T-helper 22 cell (primary cell): ENCODE measurements around the gene MACROD2.
"Not testable (repeated sequence)": the region's sequence is repeated elsewhere in the genome, so short reads cannot be mapped to it uniquely, and the experiment has no call there.

Source experiments
- DNase-seq: peaks from one replicate; pipeline ENCODE4 v3.0.0-alpha.2; 2020; ENCODE audit warnings: low read depth

MACROD2 gene

DNA sequence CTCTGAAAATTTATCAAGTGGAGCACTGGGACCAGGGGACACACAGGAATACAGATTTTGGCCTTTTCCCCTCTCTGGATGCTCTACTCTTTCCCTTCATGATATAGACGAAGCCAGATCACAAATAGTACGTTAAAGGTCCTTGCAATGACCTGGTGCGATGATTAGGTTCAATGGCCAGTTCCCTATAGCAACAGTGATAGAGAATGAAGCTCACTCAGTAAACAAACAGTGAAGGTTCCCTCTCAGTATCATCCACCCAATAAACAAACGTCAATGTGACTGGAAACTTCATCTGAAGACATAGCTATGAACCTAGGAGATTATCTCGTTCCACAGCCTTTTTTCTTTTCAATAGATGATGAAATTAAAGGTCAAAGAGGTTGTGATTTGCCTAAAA lies 1981.7 kb downstream of the MACROD2 start:
- DNase-seq, result no peak

DNA sequence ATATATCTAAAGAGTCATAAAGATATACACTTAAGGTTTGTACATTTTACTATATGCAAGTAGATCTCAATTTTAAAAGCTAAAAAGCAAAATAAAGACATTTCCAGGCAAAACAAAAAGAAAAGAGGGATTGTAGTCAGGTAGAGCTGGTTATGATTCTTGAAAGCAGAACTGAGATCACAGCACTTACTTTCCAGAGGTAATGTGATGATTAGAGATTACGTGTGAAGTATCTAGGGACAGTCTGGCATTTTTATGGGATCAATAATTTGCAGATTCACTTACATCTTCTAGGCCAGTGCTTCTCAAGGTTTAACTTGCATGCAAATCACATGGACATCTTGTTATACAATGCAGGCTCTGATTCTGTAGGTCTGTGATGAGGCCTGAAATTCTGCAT lies 1982.4 kb downstream of the MACROD2 start:
- no peak for DNase-seq

DNA sequence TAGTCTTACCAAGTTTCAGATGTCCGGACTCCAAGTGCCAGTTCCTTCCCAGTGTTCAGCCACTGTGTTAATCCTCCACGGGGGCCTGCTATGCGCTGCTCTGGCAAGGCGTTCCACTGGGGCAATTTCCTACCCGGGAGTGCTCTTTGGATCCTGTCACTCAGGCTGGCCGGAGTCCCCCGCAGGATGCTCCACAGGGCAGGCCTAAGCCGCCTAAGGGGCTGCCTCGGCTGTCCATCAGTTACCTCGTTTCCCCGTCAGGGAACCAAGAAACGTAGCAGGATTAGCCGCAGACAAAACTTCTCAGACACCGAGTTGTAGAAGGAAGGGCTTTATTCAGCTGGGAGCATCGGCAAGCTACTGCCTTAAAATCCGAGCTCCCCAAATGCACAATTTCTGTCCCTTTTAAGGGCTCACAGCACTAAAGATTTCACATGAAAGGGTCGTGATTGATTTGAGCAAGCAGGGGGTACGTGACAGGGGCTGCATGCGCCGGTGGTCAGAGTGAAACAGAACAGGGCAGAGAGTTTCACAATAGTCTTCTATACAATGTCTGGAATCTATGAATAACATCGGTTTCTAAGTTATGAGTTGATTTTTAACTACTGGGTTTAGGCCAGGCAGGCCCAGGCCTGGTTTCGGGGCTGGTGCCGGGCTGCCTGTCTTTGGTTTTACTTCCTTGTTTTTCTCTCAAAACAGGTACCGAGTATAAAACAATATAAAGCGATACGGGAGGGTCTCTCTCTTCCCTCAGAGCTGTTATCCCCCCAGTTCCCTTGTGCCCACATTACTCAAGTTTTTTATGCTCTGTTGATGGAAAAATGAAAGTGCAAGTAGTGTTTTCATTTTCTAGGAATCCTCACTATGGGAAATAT lies 1990.4 kb downstream of the MACROD2 start:
- not testable (repeated sequence) for DNase-seq

DNA sequence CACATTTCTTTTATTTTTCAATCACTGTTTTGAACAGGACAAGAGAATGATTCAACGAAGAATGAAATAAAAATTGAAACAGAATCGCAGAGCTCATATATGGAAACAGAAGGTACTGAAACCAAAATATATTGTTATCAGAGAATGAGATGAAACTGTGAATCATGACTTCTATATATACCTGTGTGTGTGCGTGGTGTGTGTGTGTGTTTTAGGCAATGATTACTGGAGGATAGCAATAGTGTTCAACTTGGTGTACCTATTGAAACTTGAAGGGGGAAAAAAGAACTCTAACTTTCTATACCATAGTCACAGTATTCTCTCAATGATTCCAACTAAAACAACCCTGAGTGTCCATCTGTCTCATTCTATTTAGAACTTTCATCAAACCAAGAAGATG lies 1991.4 kb downstream of the MACROD2 start:
- DNase-seq, result no peak

DNA sequence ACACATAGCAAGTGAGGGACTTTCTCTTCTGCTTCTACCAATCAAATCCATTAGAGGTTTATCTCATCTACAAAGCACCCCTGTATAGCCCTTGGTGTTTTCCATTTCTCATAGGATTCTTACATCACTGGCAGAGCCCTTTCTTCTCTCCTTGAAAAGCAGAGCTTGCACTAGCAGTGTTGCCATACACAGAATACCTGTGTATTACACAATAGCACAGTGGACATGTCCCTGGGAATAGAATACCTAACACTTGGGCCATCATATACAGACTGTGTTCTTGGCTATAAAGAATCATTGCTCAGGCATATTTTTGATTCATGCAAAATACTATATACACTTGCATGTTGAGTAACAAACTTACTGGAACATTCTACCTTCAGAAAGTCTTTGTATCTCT lies 1996.0 kb downstream of the MACROD2 start:
- DNase-seq, result no peak

DNA sequence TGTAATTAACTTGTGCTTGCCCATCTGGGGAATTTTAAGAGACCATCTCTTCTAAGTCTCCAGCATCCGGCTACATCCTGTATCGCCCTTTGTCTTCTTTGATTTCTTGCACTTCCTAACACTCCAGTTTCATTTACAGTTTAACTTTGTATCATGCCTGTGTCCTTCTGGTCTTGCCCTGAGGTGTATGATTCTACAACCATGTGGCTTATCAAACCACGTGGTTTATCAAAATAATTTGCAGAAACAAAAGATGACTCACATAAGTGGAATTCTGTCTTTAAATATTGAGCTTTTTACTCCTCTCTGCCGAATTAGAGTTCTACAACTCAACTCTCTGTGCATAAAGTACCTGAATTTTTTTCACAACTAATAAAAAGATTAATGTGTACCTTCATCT lies 1997.2 kb downstream of the MACROD2 start:
- no peak for DNase-seq

DNA sequence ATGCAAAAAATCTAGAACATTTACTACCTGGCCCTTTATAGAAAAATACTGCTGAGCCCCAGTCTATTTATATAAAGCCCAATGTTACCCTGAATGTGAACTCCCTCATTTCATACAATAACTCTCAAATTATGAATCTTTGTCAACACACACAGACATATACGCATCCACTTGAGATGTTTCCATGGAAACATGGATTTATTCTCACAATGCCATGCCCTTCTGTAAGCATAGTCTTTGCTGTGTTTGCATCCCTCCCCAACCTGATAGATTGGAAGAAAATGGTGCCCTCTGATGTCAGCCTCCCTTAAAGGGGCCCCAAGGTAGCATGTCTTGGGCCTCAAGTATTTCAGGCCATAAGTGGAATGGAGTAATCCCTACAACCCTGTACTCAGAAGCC lies 2004.8 kb downstream of the MACROD2 start:
- no peak for DNase-seq

DNA sequence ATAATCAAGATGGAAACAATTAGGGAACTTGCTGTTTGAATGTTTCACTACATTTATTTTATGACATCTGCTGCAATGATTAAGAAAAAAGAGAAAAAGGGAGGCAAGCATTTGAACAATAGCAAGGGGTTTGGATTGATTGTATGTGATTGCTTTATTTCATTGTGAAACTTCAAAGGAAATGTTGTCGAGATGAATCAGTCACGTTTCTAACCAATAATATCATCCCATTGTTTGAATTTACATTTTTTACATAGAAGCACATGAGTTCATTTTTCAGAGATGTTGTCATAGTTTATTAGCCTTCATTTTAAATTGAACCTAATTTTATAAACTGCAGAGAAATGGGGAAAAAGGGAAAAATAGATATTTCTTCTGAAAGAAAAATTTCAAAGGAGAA lies 2006.0 kb downstream of the MACROD2 start:
- DNase-seq, result no peak

DNA sequence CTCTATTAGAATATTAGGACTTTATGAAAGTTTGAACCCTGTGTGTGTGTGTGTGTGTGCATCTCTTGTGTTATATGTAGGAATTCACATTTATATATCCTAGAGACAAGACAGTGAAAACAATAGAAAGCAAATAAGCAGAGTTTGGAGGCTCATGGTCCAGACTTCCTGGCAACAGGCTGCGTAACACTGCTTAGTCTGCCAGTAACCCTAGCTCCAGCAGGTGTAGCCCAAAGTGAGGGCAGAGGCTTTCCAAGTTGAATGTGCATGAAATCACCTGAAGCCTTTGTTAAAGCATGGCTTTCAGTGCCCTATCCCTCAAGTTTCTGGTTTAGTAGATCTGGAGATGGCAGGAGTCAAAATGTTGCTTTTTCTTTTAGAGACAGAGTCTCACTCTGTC lies 2008.0 kb downstream of the MACROD2 start:
- no peak for DNase-seq

DNA sequence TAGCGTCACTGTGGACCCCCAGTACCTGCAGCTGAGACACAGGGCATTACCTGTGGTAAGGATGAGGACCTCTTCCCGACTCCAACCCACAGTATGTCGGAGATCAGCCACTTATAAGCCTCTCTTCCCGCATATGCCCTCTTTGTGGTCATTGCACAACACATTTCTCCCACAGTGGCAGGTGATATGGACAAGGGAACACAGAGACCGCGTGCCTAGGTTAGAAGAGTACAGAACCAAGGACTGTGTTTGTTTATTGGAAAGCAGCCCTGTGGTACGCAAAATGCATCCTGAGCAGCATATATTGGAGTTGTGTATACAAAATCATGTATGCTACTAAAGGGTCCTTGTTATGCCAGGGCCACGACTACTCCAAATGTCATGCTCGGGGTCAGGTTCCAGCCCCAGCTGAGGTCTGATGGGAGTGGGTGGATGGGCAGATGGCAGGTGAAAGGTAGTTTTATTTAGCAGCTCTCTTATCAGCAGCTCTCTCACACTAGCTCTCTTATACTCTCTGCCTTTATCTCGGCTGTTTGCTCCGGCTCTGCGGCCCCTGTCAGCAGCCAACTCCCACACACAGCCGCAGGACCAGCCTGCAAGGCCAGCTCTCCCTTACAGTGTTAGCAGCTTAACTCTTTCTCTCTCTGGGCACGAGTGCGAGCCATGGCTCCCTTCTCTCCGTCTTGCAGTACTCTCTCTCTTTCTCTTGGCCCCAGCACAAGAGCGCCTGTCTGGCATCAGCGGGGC lies 2009.0 kb downstream of the MACROD2 start:
- DNase-seq, result no peak

DNA sequence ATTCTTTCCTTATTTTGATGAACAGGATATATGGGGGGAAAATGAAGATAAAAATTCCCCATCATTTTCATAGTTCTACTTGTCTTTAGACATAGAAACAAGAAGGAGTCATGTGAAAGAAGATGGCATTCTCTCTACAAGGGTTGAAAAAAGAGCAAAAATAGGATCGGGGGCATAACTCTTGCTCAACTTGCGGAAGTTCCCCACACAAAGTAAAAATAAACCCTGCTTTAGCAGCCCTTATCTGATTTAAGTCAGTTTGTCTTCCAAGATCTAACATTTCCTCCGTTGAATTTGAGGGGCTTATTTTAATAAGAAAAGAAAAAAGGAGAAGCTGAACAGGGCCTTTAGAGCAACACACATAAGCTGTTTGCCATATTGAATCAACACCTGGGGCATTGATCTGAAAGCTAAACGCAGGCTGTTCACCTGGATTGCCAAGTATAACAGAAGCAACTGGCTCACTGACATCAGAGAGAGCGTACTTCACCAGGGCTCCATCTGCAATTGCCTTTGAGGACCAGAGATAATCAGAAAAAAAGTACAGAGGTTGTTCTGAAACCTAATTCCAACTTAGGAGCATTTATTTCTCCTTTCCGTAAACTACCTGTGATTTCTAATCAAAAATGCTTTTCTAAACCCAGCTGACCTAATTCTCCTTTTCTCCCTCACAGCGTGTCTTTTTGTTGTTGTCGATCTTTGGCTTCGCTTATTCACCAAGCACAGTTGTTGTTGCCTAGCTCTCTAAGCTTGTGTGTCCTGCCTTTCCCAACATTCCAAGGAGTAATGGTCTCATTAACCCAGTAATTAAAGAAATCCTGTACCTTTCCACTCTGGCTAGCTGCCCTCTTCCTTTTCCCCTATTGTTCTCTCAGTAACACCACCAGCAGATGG lies 2010.0 kb downstream of the MACROD2 start:
- DNase-seq, result no peak

DNA sequence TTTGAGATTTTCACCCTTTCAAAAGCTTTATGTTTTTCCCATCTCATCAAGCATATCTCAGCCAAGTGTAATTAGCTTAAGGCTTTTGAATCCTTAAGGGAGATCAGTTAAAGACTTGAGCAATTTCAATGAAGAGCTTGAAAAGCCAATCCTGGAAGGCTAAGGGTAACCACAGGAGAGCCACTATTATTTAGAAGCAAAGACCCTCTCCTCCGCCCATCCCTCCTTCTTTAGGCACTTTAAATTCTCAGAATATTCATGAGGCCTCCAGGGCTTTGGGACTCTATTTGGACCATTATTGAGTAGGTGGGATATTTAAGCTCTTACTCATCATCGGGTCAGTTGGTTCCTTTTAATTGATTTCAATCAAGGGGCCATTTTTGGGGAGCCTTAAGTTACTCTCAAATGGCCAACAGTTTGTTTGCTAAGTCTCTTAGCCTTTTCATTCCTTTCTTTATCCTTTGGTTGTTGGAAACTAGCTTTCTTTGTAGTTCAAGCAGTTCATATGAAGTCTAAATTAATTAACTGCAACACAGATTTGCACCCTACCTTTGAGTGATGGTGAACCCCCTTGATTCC lies 2010.7 kb downstream of the MACROD2 start:
- no peak for DNase-seq

DNA sequence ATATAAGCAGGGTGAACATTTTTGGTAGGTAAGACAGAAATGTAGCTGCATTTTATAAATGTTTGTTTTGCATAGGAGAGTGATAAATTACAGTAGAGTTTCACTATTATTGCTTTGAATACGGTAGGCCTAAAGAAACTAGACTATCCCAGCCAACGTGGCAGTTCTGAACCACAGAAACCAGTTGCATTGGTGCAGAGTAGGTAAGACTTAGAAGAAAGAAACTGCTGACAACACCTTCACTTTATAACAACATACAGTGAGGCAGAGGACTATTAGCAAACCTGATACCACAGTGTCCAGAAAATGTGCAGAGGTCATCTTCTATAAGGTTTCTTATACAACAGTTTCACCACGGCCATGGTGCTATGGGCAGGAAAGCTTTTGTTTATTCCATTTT lies 2011.8 kb downstream of the MACROD2 start:
- DNase-seq, result no peak

DNA sequence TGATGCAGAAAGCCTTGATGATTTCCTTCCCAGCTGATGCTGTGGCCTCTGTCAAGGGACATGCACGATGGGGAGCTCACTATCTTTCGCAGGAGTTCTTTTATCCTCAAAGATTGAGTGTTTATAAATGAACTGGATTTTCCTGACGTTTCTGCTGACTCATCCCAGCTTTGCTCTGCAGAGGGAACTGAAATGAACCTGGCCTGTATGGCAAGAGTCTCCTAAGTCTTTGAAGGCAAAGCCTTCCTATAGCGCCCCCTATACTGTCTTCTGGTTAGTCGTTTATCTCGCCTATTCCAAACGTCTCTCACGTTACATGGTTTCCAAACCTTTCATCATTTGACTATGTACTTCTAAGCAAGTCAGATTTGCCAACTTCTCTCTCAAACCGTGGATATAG lies 2012.6 kb downstream of the MACROD2 start:
- DNase-seq, result no peak

DNA sequence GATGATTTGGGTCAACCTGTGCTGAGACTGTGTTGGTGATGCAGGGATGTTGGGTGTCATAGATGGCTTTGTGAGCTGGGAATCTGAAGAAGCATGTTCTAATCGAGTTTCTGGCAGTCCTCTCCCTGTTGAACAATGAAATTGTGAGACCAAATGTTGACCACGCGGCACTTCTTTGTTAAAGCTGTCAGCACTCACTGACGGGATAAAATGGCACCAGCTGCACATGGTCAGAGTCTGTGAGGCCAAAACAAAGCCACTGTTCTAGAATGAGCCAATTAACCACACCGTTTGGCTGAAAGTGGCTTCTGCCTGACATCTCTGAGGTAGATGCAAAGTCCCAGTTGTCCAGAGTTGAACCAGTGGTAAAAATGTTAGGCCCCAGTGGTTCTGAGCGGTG lies 2015.7 kb downstream of the MACROD2 start:
- DNase-seq, result no peak

DNA sequence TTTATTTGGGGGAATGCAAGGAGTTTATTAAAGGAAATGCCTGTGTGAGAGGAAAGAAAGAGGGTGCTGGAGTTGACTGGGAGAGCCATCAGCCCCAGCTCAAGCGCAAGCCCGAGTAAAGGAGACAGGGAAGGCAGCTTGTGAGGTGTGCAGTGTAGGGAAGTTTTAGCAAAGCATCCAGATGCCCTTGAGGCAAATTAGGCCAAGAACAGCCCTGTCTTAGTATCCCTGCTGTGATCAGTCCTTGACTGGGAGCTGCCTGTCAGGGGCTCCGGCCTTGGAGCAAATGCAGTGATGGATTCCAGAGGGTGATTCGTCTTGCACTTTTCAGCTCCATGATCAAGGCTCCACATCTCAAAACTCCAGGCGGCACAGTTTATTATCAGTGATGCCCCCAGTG lies 2016.2 kb downstream of the MACROD2 start:
- no peak for DNase-seq

DNA sequence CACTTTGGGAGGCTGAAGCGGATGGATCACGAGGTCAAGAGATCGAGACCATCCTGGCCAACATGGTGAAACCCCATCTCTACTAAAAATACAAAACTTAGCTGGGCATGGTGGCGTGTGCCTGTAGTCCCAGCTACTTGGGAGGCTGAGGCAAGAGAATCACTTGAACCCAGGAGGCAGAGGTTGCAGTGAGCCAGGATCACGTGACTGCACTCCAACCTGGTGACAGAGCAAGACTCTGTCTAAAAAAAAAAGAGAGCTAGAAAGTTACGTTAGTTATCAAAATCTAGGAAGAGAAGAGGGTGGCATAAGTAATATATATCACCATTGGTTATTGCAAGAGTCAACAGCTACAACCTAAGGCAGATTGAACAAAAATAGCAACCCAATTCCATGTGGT lies 2017.6 kb downstream of the MACROD2 start:
- DNase-seq, result not testable (repeated sequence)

DNA sequence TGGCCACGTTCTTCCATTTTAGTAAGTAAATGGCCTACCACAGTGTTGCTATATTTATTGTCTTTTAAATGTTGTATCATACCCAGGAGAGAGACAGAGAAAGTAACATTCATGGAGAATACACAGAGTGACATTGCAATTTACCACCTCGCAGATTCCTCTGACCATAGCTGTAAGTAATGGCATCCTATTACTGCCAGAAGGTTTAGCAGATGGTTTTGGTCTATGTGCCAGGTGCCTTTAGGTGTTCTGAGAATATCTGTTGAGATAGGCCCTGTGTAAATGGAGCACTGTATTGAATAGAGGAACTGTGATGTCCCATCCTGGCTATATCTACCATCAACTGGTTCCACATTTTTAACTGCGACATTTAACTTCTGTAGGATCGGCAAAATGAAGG lies 2018.3 kb downstream of the MACROD2 start:
- no peak for DNase-seq

DNA sequence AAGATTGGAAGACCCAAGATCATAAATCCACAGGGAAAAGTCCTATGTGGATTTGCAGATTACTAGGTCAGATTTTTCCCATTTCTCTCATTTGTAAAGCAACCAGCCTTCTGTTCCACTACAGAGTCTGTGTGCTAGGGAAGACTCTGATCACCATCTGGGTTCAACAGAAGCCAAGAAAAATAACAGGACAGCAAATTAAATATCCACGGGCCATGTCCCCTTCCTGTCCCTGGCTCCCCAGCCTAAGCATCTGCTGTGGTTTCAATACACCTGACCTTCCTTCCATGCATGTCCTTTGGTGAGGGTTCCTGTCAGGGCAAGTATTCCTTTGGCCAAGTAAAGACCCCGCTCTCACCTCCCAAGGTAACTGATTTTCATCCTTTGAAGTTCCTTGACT lies 2019.1 kb downstream of the MACROD2 start:
- DNase-seq, result no peak

DNA sequence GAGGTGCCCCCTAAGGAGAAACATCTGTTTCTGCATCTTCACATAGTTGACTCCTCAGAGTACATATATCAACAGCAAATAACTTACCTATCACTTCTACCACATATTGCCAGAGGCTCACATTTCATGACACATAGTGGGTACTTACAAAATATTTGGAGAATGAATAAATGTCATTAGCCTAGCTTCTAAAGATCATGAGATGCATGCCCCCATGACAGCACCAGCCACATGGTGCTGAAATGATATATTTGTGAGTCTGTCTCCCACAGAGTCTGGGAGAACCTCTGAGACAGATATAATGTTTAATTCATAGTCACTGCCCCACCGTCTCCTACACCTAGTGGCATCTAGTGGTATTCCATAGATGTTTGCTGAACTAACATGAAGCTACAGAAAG lies 2022.3 kb downstream of the MACROD2 start:
- DNase-seq, result no peak

DNA sequence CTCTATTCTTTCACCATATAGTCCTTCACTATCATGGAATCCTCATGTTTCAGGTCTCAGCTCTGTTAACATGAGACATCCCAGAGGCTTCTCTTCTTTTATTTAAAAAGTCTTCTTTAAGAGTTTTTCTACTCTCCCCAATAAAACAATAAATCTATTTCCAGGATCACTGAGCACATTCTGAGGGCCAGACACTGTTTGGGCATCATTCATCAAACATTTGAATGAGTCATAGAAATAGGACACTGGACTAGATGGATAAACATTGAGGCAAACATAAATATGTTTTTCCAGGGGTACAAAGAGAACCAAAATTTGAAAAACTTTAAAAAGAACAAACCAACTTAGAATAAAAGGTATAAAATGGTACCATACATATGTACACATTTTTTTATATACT lies 2023.6 kb downstream of the MACROD2 start:
- DNase-seq, result no peak

DNA sequence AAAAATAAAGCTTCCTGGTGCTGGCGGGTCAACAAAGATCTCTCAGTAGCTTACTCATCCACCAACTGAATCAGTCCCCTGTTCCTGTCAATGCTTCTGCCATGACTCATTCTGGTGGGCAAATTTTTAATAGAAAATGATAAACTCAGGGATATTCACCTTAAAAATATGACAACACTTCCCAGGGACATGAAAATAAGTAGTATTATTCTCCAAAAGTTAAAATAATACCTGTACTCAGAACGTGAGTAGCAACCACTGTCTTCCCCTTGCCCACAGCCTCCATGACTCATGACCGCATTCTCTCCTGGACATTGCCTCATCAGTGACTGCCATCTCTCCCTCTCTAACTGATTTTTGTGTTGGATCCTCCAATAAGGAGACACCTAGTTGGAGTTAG lies 2025.7 kb downstream of the MACROD2 start:
- DNase-seq, result no peak
